GM23248 (cell line): ENCODE results near the gene FGF1. TPM values are rescaled to one million over a fixed set of nuclear protein-coding genes. Genes with fewer than 3 reads are reported as not detected.

Source experiments
- DNase-seq: peaks from one replicate; pipeline ENCODE4 v3.0.0-alpha.2; 2015
- H2AFZ ChIP-seq: fragments of 200-600 bp; sonication (generic); 2 replicates; pipeline ENCODE4 v1.6.1; 2016; ENCODE audit warnings: antibody characterized with exemption
- H3F3A ChIP-seq: fragments of 200-600 bp; sonication (generic); 2 replicates; pipeline ENCODE4 v1.6.1; 2016; ENCODE audit warnings: mild to moderate bottlenecking, antibody characterized with exemption, mixed run types; ENCODE audit not compliant: insufficient read depth
- H3K27ac ChIP-seq: fragments of 200-600 bp; sonication (generic); 2 replicates; pipeline ENCODE4 v1.5.1; 2016; ENCODE audit warnings: mild to moderate bottlenecking
- H3K27me3 ChIP-seq: fragments of 200-600 bp; sonication (generic); replicated peaks from 2 replicates; pipeline ENCODE4 v1.6.1; 2016; ENCODE audit warnings: mild to moderate bottlenecking; ENCODE audit not compliant: insufficient read depth
- H3K36me3 ChIP-seq: fragments of 200-600 bp; sonication (generic); 2 replicates; pipeline ENCODE4 v1.6.1; 2016; ENCODE audit warnings: low read depth, mild to moderate bottlenecking
- H3K4me1 ChIP-seq: fragments of 200-600 bp; sonication (generic); 2 replicates; pipeline ENCODE4 v1.6.1; 2016; ENCODE audit warnings: mild to moderate bottlenecking; ENCODE audit not compliant: insufficient read depth
- H3K4me2 ChIP-seq: fragments of 200-600 bp; sonication (generic); one replicate; pipeline ENCODE4 v1.6.1; 2016; ENCODE audit warnings: mild to moderate bottlenecking; ENCODE audit not compliant: unreplicated experiment
- H3K4me3 ChIP-seq: fragments of 200-600 bp; sonication (generic); 2 replicates; pipeline ENCODE4 v1.5.1; 2016; ENCODE audit warnings: mild to moderate bottlenecking
- H3K79me2 ChIP-seq: fragments of 200-600 bp; sonication (generic); 2 replicates; pipeline ENCODE4 v1.6.1; 2016; ENCODE audit warnings: mild to moderate bottlenecking; ENCODE audit not compliant: insufficient read depth
- H3K9ac ChIP-seq: fragments of 200-600 bp; sonication (generic); 2 replicates; pipeline ENCODE4 v1.6.1; 2016; ENCODE audit warnings: mild to moderate bottlenecking
- H3K9me2 ChIP-seq: fragments of 200-600 bp; sonication (generic); 2 replicates; pipeline ENCODE4 v1.6.1; 2016; ENCODE audit warnings: mixed run types, mild to moderate bottlenecking, moderate library complexity; ENCODE audit not compliant: insufficient read depth
- H3K9me3 ChIP-seq: fragments of 200-600 bp; sonication (generic); one replicate; pipeline ENCODE4 v1.6.1; 2017; ENCODE audit warnings: low read depth
- H4K20me1 ChIP-seq: fragments of 200-600 bp; sonication (generic); 2 replicates; pipeline ENCODE4 v1.6.0; 2016; ENCODE audit not compliant: insufficient read depth
- EZH2 ChIP-seq: fragments of 200-600 bp; sonication (generic); IDR thresholded peaks from 2 replicates; pipeline ENCODE4 v1.6.1; 2018; ENCODE audit warnings: antibody characterized with exemption, mild to moderate bottlenecking; ENCODE audit not compliant: insufficient read depth, poor library complexity, severe bottlenecking
- EZH2phosphoT487 ChIP-seq: fragments of 200-600 bp; sonication (generic); IDR thresholded peaks from 2 replicates; pipeline ENCODE4 v1.6.1; 2018; ENCODE audit warnings: antibody characterized with exemption, moderate library complexity, mild to moderate bottlenecking, low read depth; ENCODE audit not compliant: insufficient read depth
- WGBS, 2 experiments: methylation state at CpG; one replicate each; pipeline ENCODE4 v1.1.6; 2015 to 2017; ENCODE audit warnings: low lambda C conversion rate in 2 of 2, low coverage in 1 of 2; ENCODE audit errors: missing lambda C conversion rate in 2 of 2; 5-methylcytosine and 5-hydroxymethylcytosine counted together
- in situ Hi-C: fragments of 300-500 bp; cut with MboI; formaldehyde crosslinking; loops from 2 replicates; pipeline ENCODE4 v1.15.0; 2020
- polyA plus RNA-seq: library from polyadenylated mRNA; unstranded; fragments of >200 nt; fragmentation: Nextera tagmentation; extraction: Ambion mirVana; gene quantifications from 2 replicates; pipeline ENCODE4 v1.2.1, GENCODE V29; 2016
- total RNA-seq: library from RNA; depleted of rRNA; stranded (reverse); fragments of >200 nt; shearing (Covaris generic); gene quantifications from 2 replicates; pipeline ENCODE4 v1.2.3, GENCODE V29; 2014

FGF1 gene
- total and polyA plus RNA-seq, 2 experiments from 2014 or later, result 13.8 to 29.6 TPM

GRCh38 chr5:142641711-142642110 is 44.2 kb downstream of the FGF1 start:
- no peak overlapping the region for H3K27ac ChIP-seq
- H3K27me3 ChIP-seq, result no peaks in the 10 kb centered on the region
- no peaks in the 10 kb centered on the region for H3K36me3 ChIP-seq
- no peaks in the 10 kb centered on the region for H4K20me1 ChIP-seq
- H2AFZ ChIP-seq, result no peak overlapping the region
- no peak for DNase-seq
- no peak overlapping the region for H3K4me2 ChIP-seq
- no peaks in the 10 kb centered on the region for H3K9me2 ChIP-seq
- in situ Hi-C loops, result no loop called here
- TF ChIP-seq EZH2 (no peak), EZH2phosphoT487 (no peak)
- no peaks in the 10 kb centered on the region for H3K9me3 ChIP-seq
- peaks cover 24% of the 10 kb centered on the region for H3F3A ChIP-seq
- H3K9ac ChIP-seq, result no peak overlapping the region
- no peak overlapping the region for H3K4me3 ChIP-seq
- peaks cover 35% of the 10 kb centered on the region for H3K4me1 ChIP-seq
- H3K79me2 ChIP-seq, result no peaks in the 10 kb centered on the region
- WGBS, 2 experiments, result 77 to 79% methylated on average over 4 of the region's 4 CpGs

DNA sequence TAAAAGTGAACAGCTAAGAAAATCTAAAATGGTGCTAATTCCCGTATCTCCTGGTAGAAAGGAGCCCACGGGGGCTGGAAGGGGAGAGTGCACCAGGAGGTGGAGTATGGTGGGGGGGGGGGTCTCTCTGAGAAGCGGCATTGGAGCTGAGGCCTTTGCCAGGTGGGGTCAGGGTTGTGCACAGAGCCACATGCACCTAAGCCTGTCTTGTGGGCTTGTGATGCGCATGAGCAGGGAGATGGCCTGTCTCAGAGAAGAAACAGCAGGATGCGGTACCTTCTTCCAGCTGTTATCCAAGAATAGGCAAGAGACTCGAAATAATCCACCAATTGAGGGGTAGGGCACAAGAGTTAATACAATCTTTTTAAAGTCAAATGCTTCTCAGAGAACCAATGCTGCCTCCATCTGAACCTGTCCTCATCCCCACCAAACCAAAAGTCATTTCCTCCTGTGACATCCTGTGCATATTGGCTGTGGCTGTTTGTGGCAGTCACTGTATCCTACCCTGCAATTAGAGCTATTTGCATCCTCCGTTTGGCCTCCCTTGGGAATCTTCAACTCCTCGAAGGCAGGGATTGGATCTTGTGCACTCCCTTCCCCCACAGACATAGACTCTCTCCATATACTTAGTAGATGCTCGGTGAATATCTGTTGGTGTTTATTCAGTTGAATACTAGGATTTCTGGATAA is 45.4 kb downstream of the FGF1 start:
- Histone ChIP-seq H3K4me3 (no peak overlapping the region), H3K4me2 (no peak overlapping the region), H3K27ac (no peak overlapping the region), H3K27me3 (no peaks in the 10 kb centered on the region), H3K79me2 (no peaks in the 10 kb centered on the region), H4K20me1 (no peaks in the 10 kb centered on the region), H3K9me2 (no peaks in the 10 kb centered on the region), H3K9ac (no peak overlapping the region), H3K36me3 (no peaks in the 10 kb centered on the region), H3K9me3 (no peaks in the 10 kb centered on the region), H3K4me1 (peaks cover 30% of the 10 kb centered on the region), H3F3A (peaks cover 21% of the 10 kb centered on the region), H2AFZ (no peak overlapping the region)
- 67 to 75% methylated on average over 9 of the region's 9 CpGs for WGBS, 2 experiments
- no peak for TF ChIP-seq EZH2phosphoT487
- no peak for TF ChIP-seq EZH2
- DNase-seq, result no peak
- in situ Hi-C loops, result no loop called here

GRCh38 chr5:142639455-142639854 is 46.4 kb downstream of the FGF1 start:
- peaks cover 25% of the 10 kb centered on the region for H3K4me1 ChIP-seq
- 66 to 71% methylated on average over 4 of the region's 4 CpGs for WGBS, 2 experiments
- in situ Hi-C loops, result no loop called here

DNA sequence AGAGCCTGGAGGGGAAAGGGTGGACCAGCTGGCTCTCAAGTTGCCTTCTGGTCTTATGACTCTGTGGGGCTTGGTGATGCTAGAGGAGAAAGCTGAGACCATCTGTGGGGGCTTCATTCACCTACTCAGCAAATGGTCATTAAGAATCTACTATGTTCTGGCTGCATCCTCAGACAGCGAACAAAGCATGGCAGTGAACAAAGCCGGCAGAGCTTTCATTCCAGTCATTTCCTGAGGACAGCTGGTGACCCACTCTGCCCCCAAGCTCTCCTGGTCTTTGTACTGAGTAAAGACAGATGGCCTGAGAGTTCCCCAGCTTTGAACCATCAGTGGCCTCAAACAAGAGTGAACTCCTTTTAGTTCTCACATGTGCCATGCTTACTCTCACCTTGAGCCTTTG is 48.0 kb downstream of the FGF1 start:
- no peaks in the 10 kb centered on the region for H3K27me3 ChIP-seq
- DNase-seq, result no peak
- H3K4me1 ChIP-seq, result peaks cover 9% of the 10 kb centered on the region; the same call in 1 of the 2 replicates
- no peaks in the 10 kb centered on the region for H3K9me2 ChIP-seq
- WGBS, 2 experiments, result 77 to 79% methylated on average over 2 of the region's 2 CpGs
- no peak overlapping the region for H2AFZ ChIP-seq
- H3K36me3 ChIP-seq, result no peaks in the 10 kb centered on the region
- no peak for TF ChIP-seq EZH2
- no peak for TF ChIP-seq EZH2phosphoT487
- no peak overlapping the region for H3K9ac ChIP-seq
- no peaks in the 10 kb centered on the region for H4K20me1 ChIP-seq
- in situ Hi-C loops, result no loop called here
- H3K4me2 ChIP-seq, result no peak overlapping the region
- H3K79me2 ChIP-seq, result no peaks in the 10 kb centered on the region
- H3K9me3 ChIP-seq, result no peaks in the 10 kb centered on the region
- H3K27ac ChIP-seq, result no peak overlapping the region
- H3F3A ChIP-seq, result peaks cover 2% of the 10 kb centered on the region; the same call in 1 of the 2 replicates
- no peak overlapping the region for H3K4me3 ChIP-seq

More at GRCh38 chr5:142639455-142639854, 46.4 kb downstream of the FGF1 start:
- no peak for TF ChIP-seq EZH2phosphoT487
- no peak for TF ChIP-seq EZH2
- no peaks in the 10 kb centered on the region for H3K79me2 ChIP-seq
- H3K9ac ChIP-seq, result no peak overlapping the region
- H2AFZ ChIP-seq, result no peak overlapping the region
- H3K27ac ChIP-seq, result no peak overlapping the region
- DNase-seq, result no peak
- H3K9me2 ChIP-seq, result no peaks in the 10 kb centered on the region
- H3K4me2 ChIP-seq, result no peak overlapping the region
- no peaks in the 10 kb centered on the region for H3K27me3 ChIP-seq
- no peaks in the 10 kb centered on the region for H4K20me1 ChIP-seq
- H3K9me3 ChIP-seq, result no peaks in the 10 kb centered on the region
- H3K36me3 ChIP-seq, result no peaks in the 10 kb centered on the region
- H3K4me3 ChIP-seq, result no peak overlapping the region
- peaks cover 16% of the 10 kb centered on the region for H3F3A ChIP-seq
